GM19455 (cell line): Measurements from ENCODE around the gene CCM2.

Experiments
- ATAC-seq: cut with Tn5 transposase; IDR thresholded peaks from one replicate; pipeline ENCODE4 v1.9.1; 2021; ENCODE audit not compliant: unreplicated experiment

CCM2 gene

DNA sequence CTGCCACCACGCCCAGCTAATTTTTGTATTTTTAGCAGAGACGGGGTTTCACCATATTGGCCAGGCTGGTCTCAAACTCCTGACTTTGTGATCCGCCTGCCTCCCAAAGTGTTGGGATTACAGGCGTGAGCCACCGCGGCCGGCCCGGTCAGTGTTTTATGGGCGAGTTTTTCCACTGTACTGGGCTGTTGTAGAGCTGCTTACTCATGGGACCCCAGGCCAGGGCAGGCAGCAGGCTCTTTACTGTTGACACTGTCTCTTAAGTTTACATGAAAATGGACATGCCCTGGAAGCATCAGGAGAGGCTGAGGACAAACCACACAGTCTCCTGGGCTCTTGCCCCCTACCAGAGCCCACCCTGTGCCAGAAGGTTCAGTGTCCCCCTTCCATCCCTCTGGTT lies 77.6 kb downstream of the CCM2 start:
- ATAC-seq: no peak

DNA sequence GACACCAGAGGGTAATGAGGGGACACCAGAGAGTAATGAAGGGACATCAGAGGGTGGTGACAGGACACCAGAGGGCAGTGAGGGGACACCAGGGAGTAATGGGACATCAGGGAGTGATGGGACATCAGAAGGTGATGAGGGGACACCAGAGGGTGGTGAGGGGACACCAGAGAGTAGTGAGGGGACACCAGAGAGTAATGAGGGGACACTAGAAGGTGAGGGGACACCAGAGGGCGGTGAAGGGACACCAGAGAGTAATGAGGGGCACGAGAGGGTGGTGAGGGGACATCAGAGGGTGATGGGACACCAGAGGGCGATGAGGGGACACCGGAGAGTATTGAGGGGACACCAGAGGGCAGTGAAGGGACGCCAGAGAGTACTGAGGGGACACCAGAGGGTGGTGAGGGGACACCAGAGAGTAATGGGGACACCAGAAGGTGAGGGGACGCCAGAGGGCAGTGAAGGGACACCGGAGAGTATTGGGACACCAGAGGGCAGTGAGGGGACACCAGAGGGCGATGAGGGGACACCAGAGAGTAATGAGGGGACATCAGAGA lies 78.2 kb downstream of the CCM2 start:
- no peak for ATAC-seq

DNA sequence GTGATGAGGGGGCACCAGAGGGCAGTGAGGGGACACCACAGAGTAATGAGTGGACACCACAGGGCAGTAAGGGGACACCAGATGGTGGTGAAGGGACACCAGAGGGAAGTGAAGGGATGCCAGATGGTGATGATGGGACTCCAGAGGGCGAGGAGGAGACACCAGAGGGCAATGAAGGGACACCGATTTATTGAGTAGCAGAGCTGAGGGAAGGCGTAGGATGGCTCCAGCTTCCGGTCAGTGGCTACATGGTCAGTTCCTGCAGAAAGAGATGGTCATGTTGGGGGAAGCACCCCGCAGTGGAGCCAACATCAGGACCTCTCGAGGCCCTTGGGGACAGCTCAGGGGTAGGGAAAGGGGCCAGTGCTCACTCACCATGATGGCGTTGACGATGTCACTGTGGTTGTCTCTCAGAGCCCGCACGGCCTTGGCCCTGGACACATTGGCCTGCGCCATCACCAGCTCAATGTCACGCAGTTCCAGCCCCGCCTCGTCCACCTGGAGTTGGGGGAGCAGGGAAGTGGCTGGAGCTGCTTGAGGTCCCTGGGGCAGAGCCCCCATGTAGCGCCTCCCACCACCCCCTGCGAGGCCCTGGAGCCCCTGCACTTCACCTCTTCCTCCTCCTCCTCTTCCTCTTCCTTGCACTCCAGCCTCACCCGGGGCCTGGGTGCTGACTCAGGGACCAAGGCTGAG lies 80.4 kb downstream of the CCM2 start:
- no peak for ATAC-seq

DNA sequence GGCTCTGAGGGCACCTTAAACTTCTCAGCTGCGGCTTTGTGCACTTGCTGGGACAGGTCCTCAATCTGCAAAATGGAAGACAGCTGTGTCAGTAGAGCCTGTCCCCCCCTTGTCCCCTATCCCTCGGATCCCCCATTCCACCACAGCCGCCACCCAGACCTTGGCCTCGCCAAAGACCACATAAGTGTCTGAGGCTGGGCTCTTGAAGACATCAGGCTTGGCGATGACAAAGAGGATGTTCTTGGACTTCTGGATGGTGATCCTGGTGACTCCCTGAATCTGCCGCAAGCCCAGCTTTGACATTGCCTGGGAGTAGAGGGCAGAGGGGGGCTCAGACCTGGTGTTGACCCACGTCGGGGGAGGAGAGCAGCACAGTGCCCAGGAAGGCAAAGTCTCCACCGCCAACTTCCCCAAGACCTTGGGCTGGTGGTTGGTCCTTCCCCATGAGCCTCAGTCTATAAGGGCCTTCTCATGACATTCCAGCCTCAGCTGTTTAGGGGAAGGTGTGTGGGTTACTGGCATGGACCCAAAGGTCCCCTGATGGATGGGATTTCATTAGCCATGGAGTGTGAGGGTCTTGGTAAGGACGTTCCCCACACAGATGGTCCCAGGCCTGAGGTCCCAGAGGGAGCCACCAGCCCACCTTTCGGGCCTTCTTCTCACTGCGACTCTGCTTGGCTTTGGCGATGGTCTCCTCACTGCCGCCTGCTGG lies 81.1 kb downstream of the CCM2 start:
- no peak for ATAC-seq

DNA sequence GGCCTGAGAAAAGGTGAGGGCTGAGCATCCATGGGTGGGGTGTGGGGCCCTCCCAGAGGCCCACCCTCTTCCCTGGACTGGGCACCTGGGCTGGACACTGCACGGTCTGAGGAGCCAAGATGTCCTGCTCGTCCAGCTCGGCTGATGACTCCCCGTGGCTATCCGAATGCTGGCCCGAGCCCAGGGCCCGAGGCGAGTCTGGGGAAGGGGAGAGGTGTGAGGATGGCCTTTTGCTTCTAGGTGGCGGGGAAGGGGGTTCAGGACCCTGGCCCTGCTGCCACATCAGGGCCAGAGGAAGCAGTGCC lies 81.6 kb downstream of the CCM2 start:
- ATAC-seq: no peak

DNA sequence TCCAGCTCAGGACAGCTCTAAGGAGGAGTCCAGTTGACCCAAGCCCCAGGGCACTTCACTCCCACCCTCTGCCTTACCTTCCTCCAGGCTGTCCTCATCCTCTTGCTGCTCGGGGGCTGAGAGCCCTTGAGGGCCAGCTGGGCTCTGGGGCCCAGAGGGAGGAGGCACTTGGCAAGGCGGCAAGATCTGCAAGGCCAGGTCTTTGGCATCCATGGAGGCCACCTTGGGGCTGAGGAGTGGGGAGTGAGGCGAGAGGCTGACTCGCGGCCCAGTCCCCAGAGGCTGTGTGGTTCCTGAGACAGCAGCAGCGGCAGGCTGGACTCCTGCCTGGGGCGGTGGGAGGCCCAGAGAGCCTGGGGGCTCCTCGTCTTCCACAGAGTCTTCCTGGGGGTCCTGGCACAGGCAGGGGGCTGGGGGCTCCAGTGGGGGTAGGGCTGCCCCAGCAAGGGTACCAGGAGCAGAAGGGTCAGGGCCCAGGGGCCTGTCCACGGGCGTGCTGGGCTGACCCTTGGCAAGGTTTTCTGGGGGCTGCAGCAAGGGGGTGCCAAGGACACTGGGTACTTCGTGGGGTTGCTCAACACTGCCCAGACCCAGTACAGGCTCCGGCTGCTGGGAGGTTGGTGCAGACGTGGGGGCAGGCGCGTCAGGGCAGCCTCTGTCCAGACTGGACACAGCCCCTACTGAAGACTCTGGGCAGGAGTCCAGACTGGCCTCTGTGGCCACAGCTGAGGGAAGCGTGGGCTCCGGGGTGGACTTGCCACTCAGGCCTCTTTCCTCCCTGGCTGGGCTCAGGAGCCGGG lies 82.2 kb downstream of the CCM2 start:
- ATAC-seq: no peak

DNA sequence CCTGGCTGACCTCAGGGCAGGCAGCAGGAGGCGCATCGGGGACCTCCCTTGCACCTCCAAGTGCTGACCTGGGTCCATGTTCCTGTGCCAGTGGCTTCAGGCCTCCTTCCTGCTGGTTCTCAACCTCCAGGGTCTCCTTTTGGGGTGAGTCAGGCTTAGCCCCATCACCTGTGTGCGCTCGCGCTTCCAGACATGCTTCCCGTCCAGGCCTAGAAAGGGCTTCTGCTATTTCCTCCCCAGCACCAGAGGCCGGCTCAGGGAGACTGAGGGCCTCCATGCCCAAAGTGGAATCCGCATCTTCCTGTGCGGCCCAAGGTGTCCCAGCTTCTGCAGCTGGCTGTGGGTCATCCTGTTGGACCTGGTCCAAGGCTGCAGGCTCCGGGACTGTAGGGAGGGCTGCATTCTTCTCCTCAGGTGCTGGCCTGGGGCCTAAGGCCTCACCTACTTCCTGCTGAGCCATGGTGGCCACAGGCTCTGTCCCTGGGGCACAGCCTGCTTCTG lies 82.9 kb downstream of the CCM2 start:
- no peak for ATAC-seq

DNA sequence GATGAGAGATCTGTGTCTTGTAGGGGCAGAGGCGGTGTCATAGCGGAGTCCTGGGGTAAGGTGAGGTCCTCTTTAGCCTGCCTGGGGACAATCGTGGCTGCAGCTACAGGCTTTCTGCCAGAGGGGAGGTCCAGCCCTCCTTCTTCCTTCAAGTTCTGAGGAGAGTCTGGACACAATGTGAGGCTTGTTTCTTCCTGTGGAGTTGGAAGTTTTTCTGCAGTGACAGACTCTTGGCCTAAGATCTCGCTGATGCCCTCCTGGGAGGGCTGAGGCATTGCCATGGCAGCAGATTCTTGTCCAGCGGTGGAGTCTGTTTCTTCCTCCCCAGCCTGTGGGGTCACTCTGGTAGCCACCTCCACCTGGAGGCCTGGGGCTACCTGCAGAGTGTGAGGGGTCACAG lies 84.3 kb downstream of the CCM2 start:
- no peak for ATAC-seq

DNA sequence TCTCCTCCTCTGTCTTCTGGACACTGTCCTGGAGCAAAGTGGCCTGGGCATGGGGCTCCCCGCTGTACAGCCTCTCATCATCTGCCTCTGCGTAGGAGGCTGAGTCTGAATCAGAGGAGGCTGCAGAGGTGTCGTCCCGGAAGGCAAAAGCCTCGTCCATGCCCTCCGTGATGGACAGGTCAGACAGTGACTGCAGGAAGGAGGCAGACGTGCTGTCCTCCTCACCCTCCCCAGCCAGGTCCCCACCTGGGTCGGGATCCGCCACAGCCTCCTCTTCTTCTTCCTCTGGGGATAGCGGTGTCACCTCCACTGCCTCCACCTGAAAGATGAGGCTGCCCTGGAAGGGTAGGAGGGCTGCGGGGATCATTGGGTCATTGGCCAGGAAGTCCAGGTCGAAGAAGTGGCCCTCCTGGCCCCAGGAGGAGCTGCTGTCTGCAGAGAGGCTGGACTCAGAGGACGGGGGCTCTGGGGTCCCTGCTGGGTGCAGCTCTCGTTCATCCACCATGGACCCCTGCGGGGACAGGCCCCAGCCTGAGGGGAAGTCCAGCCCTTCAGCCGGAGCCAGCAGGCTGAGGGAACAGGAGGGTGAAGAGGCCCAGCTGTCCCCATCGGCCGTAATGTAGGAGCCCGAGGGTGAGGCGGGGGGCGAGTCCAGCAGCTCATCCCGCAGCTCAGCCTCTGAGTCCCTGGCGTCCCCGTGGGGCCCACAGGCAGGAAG lies 85.1 kb downstream of the CCM2 start:
- no peak for ATAC-seq

DNA sequence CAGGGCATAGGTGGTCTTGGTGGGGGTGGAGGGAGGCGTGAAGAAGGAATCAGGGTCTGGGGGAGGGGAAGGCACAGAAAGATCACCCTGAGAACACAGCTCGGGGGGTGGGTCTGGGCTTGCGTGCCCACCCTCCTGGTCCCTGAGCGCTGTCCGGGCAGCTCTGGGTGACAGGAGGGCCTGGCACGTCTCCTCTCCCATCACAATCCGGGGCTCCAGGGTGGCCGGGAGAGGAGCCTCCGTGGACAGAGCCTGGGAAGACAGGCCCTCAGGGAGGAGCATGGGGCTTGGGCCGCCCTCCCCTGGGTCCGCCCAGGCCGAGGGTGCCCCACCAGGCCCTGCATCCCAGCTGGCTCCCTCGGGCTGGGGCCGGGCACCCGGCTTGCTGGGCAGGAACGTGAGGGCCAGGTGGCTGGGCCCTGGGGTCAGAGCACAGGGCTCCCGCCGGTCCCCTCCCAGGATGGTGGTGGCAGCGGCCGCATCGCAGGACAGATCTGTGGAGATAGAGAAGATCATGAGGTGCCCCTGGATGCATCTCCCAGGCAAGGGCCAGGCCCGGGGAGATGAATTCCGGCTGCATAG lies 85.7 kb downstream of the CCM2 start:
- no peak for ATAC-seq

DNA sequence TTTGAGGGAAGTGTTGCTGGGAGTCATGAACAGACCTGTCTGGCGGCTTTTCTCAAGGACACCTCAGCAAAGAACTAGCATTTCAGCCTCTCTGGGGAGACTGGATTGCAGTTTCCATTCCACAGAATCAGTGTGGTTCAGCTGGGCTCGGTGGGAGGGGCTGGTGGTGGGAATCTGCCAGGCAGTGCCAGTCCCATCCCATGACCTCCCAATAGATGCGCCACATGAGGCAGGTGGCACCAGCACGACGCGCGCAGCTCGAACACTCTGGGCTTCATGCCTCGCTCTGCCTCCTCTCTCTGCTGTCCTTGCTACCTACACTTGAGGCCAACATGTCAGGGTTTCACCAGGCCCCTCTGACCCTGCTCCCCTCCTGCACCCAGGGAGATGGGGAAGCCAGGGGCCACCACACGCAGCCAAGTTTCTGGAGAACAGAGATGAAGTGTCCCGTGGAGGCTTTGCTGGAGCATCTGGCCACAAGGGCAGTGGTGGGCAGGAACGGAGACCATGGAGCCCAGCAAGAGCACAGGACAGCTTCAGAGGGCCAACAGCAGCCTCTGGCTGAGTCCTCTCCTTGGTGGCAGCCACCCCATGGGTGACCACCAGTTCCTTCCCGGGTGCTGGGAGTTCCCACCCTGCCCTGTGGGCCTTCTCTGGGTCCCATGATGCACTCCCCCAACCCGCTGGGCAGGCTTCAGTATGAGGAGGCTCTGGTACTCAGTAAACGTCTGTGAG lies 86.5 kb downstream of the CCM2 start:
- ATAC-seq: no peak

DNA sequence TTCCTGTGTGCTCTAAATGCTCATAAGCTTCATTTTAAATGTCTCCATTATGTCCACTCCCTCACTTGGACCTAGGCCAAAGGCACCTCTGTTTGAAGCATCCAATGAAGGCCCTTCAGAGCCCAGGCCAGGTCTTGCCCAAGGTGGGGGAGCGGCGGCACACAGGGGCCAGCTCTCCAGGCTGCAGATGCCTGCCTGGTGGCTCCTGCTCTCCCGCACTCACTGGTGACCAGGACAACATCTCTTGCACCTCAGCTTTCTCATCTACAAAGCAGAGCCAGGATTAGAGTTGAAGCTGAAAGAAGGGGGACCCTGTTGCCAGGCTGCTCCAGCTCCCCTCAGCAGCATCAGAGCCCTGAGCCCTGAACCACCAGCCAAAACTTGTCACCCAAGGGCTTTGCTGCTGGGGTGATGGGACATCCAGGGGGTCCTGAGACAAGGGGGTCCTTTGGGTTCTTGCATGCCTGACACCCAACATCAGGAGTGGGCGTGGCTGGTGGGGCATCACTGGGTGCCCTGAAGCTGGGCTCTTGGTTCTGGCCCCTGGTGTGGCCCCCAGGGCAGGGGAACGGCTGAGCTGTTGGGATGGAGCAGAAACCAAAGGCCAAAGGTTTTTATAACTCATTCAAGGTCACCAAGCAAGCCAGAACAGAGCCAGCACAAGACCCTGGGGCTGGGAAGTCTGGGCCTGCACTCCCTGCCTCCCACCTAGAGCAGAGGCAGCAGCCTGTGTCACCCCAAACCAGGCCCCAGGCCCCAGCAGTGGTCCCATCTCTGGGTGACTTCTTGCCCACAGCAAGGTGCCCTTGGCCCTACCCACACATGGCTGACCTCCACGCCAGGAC lies 87.5 kb downstream of the CCM2 start:
- ATAC-seq: no peak

DNA sequence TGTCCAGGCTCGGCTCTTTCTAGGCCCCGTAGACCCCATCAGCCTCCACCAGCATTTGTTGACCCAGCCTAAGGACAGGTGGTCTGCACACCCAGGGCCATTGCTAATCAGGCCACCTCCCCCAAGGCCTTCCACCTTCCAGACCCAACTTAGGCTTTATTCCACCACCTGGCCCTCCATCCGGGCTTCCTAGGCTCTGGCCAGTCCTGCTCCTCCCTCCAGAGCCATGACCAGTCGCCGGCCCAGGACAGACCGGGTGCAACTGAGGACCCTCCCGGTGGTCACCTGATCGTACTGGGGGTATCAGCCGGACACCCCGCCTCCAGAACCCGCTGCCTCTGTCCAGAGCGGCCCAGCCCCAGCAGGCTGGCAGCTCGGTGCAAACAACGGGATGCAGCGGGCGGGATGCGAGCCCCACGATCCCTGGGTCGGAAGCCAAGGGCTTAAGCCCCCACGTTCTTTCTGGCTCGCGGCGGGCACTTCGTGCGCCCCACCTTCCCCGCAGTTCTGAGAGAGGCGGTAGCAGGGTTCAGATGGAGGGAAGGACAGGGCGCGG lies 88.2 kb downstream of the CCM2 start:
- ATAC-seq: no peak

DNA sequence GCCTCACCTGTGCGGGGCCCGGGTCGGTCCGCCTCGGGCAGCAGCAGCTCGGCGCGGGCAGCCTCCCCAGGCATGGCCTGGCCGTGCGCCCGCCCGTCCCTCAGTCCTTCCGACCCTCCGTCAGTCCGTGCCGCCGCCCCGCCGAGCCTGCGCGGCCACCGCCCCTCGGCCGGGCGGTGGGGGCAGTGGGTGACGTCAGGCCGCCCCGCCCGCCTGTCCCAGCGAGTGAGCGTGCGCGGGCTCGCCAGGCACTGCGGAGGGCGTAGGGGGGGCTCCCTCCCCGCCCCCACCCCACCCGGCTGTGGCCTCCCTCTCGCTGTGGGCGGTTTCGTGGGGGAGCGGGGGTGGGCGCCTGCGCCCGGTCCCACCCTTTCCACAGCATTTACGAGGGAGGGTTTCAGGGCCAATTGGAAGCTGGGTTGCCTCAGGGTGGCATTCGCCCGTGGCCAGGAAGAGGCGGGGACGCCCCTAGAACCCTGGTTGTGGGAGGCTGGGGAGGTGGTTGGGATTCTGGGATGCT lies 88.9 kb downstream of the CCM2 start, which contains the start of gene NACAD:
Gene NACAD (minus strand): TSS at position 149 of the 520 bp plus-strand sequence. CDS start 75 bp downstream, at position 74.
- ATAC-seq: no peak

DNA sequence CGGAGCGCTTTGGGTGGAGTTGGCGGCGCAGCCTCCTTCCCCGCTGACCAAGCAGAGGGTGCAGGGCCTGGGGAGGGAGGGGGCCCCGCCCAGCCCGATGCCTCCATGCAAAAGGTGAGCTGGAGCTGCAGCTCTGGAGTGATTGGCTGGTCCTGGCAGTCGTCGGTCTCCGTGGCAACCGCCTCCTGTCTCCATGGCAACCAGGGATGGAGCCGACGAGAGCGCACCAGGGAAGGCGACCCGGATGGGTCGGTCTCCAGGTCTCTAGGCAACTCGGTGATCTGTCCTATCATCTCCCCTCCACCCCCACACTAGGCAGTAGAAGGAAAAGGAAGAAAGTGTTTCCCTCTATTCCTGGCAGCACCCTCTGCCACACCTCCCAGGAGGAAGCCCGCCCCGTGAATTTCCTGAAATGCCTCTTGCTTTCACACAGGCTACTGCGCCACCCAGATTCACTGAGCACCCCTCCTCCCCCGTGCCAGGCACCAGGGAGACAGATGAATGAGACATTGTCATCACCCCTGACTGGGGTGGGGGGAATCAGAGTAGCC lies 89.4 kb downstream of the CCM2 start:
- no peak for ATAC-seq

DNA sequence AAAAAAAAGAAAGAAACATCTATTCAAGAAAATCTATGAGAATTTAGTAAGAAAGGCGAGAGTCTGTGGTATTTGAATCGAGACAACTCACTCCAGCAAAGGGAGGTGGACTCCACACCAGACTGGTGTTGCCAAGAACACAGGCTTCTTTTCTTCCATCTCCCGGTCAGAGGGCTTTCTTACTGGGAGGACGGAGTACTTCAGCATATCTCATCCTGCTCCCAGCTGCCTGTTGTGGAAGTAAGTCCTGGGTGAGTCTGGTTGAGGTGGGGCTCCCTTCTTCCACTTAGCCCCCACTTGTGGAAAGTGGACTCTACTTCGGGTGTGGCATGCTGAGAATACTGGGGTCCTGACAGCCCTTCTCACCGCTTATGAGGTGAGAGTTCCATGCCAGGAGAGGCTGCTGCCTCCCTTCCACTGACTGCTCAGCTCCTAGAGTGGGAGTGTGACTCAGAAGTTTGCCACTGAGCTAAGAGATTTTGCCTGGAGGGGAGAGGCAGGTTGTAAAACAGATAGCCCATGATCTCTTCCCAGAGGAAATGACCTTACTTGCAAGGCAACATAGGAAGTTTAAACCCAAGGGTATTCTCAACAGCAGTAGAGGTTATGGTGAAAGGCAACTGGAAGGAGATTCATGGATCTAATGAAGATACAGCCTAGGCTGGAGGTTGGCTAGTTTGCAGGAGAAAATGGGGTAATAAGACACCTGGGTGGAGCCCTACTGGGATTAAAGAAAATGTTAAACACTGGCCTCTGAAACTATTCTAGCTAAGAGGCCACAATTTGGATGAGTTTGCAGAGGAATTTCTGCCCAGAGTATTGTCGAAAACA lies 92.3 kb downstream of the CCM2 start:
- ATAC-seq: no peak

DNA sequence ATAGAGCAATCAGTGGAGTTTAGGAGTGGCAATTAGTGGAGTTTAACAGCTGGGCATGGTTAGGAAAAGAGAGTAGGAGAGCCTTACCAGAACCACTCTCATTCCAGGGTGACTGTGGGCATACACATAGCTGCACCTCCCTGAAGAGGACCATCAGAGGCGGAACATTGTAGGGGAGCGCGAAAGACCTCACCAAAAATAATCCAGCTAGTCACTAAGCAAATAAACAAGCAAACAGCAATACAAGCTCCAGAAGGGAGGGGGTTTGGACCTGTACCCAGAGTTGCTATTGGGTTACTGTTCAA lies 92.9 kb downstream of the CCM2 start:
- no peak for ATAC-seq
